GM21367 (cell line): ENCODE results near the gene HOXC12.

Experiments
- ATAC-seq: cut with Tn5 transposase; IDR thresholded peaks from one replicate; pipeline ENCODE4 v1.9.1; 2021; ENCODE audit not compliant: unreplicated experiment

Gene HOXC12

GRCh38 chr12:53971129-53971528 lies 16.4 kb downstream of the HOXC12 start:
- ATAC-seq, result no peak

GRCh38 chr12:53971686-53972085 lies 17.0 kb downstream of the HOXC12 start:
- no peak for ATAC-seq

- no peak for ATAC-seq
These were observed 17.5 kb downstream of the HOXC12 start for GRCh38 chr12:53972152-53972702.

GRCh38 chr12:53972722-53973235 lies 18.1 kb downstream of the HOXC12 start, which contains the start of gene HOXC11:
TSS of gene HOXC11 (plus strand) at chr12:53973126. CDS start at chr12:53973242, 116 bp downstream.
- no peak for ATAC-seq

GRCh38 chr12:53973236-53974042 lies 18.7 kb downstream of the HOXC12 start:
- ATAC-seq, result no peak

- ATAC-seq, result no peak
These were observed 19.7 kb downstream of the HOXC12 start, which contains the start of gene HOTAIR for GRCh38 chr12:53974084-53975063. TSS of gene HOTAIR (minus strand) at chr12:53974954.

- no peak for ATAC-seq
These were observed 20.4 kb downstream of the HOXC12 start for GRCh38 chr12:53975064-53975471.

- no peak for ATAC-seq
These were observed 20.9 kb downstream of the HOXC12 start for GRCh38 chr12:53975479-53976152.

GRCh38 chr12:53976172-53976822 lies 21.6 kb downstream of the HOXC12 start:
- ATAC-seq, result no peak

GRCh38 chr12:53976823-53977595 lies 22.3 kb downstream of the HOXC12 start:
- ATAC-seq, result no peak

GRCh38 chr12:53977596-53978445 lies 23.1 kb downstream of the HOXC12 start:
- no peak for ATAC-seq

GRCh38 chr12:53978477-53979356 lies 24.0 kb downstream of the HOXC12 start:
- ATAC-seq, result no peak

- ATAC-seq, result no peak
These were observed 25.6 kb downstream of the HOXC12 start for GRCh38 chr12:53980104-53980801.

- no peak for ATAC-seq
These were observed 26.2 kb downstream of the HOXC12 start for GRCh38 chr12:53980802-53981496.

- ATAC-seq, result no peak
These were observed 27.2 kb downstream of the HOXC12 start for GRCh38 chr12:53981634-53982565.
